ENCODE results near the gene BCL7A. TPM values are rescaled to one million over a fixed set of nuclear protein-coding genes. Genes with fewer than 3 reads are reported as not detected.

BCL7A gene
- total and polyA plus RNA-seq, 10 of the 15 experiments (the other 5 are each of a cell fraction or from before 2014, with no cell fraction given) = 0.37 to 17.2 (median 11.7) TPM

DNA sequence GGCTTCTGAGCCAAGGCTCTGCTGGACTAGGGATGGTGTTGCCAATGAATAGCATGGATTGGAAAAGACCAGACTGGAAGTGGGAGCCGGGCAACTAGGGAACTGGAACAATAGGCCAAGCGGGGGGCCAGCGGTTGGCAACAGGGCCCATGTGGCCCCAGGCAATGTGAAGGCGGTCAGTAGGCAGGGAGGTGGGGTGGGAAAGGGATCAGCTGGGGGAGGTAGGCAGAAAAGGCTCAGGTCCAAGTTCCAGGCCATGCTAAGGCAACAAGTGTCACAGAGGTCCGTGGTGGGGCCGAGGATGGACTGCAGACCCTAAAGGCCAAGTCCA is 42.0 kb downstream of the BCL7A start:
- no peaks in the 10 kb centered on the region for H3K79me2 ChIP-seq (ENCODE audit: control insufficient read depth, insufficient read depth, low read length)
- H3K36me3 ChIP-seq (ENCODE audit: control insufficient read depth in 2 of 2, insufficient read depth in 2 of 2, low read length in 1 of 2) = peaks cover 0 to 2% of the 10 kb centered on the region in 2 experiments; a peak in 1 of 4 replicates
- ChIA-PET RAD21 (ENCODE audit: unreplicated experiment) (no interaction called here), CTCF (interaction anchor here (0.6 to 2.0 kb wide), 5 partner anchors 9 to 168 kb away, joined by 3 to 11 read pairs (median 3); no protein-coding TSS in a partner anchor), SMC1A (ENCODE audit: uncharacterized antibody, unreplicated experiment) (interaction anchor here (1.2 kb wide), 1 partner anchor 60 kb away, joined by 3 read pairs; no protein-coding TSS in a partner anchor), POLR2A (no interaction called here)
- no peak for FAIRE-seq
- no peak for ATAC-seq
- no peak overlapping the region for H3K9ac ChIP-seq (ENCODE audit: control insufficient read depth, insufficient read depth, low read length)
- WGBS (ENCODE audit: insufficient coverage, insufficient replicate concordance, low lambda C conversion rate, missing lambda C conversion rate) = 80% methylated on average over 6 of the region's 6 CpGs
- no peak overlapping the region for H3K4me2 ChIP-seq (ENCODE audit: control insufficient read depth, insufficient read depth)
- DNase-seq (ENCODE audit: low read depth, low spot score) = no peak
- intact Hi-C loops (cut with micrococcal nuclease; ENCODE audit: unreplicated experiment) (loop anchor here (2.0 kb wide), 1 partner anchor 59 kb away; no protein-coding TSS in a partner anchor), in situ Hi-C loops (cut with MboI) (no loop called here)
- no peak overlapping the region for H3K4me3 ChIP-seq
- no peaks in the 10 kb centered on the region for H4K20me1 ChIP-seq (ENCODE audit: control insufficient read depth, insufficient read depth)
- no TSS peak for BruUV-seq (replicated peaks)
- no peaks in the 10 kb centered on the region for H3K27me3 ChIP-seq (replicated peaks in 1 of 2; ENCODE audit: control insufficient read depth in 2 of 2, insufficient read depth in 2 of 2, low read length in 1 of 2)
- no peaks in the 10 kb centered on the region for H3K9me3 ChIP-seq (replicated peaks; ENCODE audit: control insufficient read depth, insufficient read depth, low read length)
- no peak overlapping the region; the same call in 1 of the 2 replicates for H2AFZ ChIP-seq (ENCODE audit: control insufficient read depth, low read depth, low read length)
- TF ChIP-seq CEBPB (IDR thresholded peaks at IDR 0.05; ENCODE audit: borderline replicate concordance in 1 of 2, low read depth in 2 of 2, low read length in 2 of 2) (no peak), SMC3 (IDR thresholded peaks at IDR 0.05; ENCODE audit: borderline replicate concordance, low read length) (peak; percentile 1; the same call in 1 of the 2 replicates)
- TF ChIP-seq, protein P1, sequence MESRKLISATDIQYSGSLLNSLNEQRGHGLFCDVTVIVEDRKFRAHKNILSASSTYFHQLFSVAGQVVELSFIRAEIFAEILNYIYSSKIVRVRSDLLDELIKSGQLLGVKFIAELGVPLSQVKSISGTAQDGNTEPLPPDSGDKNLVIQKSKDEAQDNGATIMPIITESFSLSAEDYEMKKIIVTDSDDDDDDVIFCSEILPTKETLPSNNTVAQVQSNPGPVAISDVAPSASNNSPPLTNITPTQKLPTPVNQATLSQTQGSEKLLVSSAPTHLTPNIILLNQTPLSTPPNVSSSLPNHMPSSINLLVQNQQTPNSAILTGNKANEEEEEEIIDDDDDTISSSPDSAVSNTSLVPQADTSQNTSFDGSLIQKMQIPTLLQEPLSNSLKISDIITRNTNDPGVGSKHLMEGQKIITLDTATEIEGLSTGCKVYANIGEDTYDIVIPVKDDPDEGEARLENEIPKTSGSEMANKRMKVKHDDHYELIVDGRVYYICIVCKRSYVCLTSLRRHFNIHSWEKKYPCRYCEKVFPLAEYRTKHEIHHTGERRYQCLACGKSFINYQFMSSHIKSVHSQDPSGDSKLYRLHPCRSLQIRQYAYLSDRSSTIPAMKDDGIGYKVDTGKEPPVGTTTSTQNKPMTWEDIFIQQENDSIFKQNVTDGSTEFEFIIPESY (IDR thresholded peaks at IDR 0.05) = no peak
- peaks cover 14% of the 10 kb centered on the region for H3K4me1 ChIP-seq (ENCODE audit: control insufficient read depth, insufficient read depth, low read length)
- no peak overlapping the region for H3K27ac ChIP-seq (ENCODE audit: control insufficient read depth, insufficient read depth)

Data from GM12878 (cell line).